ENCODE data around the gene ZBTB20. TPM values are rescaled to one million over a fixed set of nuclear protein-coding genes. Genes with fewer than 3 reads are reported as not detected.

The ZBTB20 gene
- total RNA-seq, 1 experiment from 2014 or later = 11.0 TPM

DNA sequence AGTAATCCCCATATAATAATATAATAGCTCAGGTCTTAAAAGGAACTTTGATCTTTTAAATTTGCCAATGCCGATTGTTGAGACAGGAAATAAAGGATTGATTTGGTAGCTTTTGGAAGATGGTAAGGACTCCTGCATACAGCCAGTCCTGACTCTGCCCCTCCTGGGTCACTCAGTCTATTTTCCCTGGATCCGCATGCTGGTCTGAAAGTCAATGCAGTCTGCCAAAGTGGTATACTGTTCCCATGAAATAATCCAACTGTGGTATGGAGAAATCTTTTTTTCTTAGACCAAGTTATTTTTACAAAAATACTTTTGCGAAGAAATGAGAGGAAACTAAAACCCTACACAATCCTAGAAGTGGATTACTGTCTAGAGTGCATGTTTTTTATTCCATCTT, 662.2 kb downstream of the ZBTB20 start:
- no peak for DNase-seq (ENCODE audit: low spot score)

DNA sequence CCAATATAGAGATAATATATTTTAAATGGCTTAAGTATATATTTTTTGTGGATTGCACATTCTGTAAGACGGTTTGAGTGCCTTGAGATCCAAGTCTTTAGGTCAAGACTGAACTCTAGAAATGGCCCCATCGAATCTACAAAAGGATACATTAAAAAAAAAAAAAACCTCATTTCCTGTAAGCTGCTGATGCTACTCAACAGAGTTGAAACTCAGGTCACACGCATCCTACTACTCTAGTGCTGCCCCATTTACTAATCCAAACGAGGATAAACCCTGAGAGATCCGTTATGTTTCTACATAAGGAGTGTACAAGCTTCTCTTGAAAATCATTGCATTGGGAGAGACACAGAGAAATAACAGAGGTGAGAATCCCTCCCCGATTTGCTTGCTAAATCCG, 666.0 kb downstream of the ZBTB20 start:
- DNase-seq (ENCODE audit: low spot score) = no peak

DNA sequence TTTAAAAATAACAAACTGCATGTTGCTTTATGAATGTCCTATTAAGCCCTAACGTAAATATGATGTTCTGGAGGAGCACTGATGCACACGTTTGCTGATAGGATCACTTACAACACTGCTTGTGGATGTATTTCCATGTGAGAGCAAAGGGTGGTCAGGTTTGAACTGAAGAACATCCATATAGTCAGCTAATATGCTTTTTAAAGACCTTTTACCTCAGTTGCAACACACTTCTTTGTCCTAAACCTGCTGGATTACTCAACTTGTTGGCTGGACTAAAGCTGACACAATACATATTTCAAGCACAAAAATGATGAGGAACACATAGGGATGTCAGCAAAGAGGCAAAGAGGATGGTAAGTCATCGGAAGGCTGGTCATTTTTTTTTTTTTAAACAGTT, 666.6 kb downstream of the ZBTB20 start:
- no peak for DNase-seq (ENCODE audit: low spot score)

DNA sequence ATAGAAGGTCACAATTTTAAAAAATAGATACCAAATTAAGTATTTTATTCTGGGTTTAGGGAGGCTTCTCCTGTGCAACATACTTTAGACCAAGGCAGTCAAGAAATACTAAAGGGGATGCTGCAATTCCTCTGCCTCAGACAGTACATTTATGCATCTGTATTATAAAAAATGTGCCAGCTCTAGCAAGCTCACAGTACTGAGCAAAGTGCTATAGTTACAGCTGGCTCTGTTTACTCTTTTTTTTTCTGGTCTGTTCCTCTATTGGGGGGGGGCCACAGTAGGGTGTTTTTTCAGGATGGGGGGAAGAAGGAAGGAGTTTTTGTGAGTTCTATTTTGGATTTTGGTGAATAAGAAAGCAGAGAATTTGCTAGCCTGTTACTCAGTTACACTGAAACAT, 668.3 kb downstream of the ZBTB20 start:
- no peak for DNase-seq (ENCODE audit: low spot score)

DNA sequence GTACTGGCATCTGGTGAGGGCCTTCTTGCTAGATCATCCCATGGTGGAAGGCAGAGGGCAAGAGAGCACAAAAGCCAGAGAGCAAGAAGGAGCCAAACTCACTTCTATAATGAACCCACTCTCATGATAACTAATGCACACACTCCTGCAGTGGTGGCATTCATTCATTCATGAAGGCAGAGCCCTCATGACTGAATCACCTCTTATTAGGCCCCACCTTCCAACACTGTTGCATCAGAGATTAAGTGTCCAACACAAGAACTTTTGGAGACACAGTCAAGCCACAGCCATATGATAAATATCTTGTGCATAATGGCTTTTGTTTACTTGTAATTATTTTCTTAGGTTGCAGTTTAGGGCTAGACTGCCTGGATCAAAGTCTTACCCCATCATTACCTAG, 670.6 kb downstream of the ZBTB20 start:
- DNase-seq (ENCODE audit: low spot score) = no peak

DNA sequence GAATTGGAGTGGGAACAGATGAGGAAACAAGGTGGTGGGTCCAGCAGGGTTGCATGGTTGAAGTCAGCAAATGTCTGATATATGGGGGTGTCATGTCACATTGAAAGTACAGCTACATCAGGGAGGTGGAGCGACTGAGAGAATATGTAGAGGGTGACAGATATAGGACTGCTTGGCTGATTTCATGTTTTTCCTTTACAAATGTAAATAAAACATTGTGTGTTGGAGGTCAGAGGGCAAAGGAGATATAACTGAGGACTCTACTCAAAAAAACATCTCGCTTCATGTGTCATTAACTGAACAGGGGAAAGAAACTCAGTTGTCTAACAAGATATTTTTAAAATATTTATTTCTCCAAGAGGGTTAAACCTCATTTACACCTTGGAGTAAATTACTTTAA, 675.6 kb downstream of the ZBTB20 start:
- no peak for DNase-seq (ENCODE audit: low spot score)

DNA sequence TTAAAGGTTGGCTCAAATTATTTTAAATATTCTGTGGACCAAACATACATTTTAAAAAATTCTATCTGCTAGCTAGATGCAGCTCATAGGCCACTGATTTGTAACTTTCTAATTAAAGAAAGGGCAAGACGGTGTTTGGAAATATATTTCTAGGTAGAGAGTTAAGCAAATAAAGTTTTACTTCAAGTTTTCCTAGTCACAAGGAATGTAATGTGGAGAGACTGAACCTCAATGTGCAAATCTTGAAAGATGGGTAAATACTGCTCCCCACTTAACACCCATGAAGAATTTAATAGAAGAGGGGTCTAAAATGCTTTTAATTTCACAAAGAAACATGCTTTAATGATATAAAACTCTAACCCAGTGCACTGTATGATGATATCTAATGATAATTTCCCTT, 678.0 kb downstream of the ZBTB20 start:
- DNase-seq (ENCODE audit: low spot score) = no peak

DNA sequence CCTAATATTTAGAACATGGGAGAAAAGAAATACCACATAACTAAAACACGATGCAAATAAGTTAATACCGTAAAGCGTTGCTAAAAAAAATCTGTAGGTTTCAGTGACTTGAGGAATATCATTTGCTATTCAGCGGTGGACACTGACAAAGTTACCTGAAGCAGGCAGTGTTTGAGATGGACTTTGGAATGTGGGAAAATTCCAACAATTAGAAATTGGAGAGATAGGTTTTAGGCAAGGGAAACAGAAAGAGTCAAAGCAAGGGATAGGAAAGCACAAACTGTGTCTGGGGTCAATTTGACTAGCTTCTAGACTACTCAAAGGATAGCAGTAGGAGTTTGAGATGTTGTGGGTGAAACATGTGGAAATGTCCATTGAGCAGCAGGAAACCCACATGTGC, 680.3 kb downstream of the ZBTB20 start:
- DNase-seq (ENCODE audit: low spot score) = no peak

DNA sequence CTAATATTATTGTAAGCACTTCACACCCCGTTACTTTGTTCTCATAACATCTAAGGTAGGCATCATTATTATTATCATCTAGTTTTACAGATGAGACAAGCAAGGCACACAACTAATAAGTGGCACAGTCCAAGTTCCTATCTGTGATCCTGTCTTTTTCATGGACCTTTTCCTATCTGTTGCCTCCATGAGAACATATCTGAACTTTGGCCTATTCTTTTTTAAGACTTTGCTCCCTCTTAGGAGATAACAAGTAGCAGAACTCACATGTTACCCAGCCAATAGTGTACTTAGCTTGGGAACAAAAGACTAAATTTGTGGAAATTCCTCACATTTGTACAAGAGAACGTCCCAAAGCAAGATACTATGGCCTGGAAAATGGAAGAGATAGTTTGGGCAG, 680.8 kb downstream of the ZBTB20 start:
- DNase-seq (ENCODE audit: low spot score) = no peak

DNA sequence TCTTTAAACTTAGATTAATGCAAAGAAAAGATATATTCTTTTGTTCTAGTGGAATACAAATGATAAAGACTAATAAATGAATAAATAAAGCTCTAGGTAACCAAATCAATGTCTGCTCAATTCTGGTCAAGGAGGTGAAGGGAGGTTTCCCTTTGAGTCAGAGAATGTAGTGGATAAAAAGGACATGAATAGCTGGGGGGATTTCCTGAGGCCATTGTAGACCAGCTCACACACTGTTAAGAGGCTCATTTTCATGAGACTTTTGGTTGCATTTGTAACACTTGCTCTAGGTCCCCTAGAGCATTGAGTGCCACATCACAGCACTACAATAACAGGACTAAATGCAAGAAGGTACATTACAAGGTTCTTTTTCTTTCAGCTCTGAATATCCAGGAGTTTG, 682.5 kb downstream of the ZBTB20 start:
- no peak for DNase-seq (ENCODE audit: low spot score)

DNA sequence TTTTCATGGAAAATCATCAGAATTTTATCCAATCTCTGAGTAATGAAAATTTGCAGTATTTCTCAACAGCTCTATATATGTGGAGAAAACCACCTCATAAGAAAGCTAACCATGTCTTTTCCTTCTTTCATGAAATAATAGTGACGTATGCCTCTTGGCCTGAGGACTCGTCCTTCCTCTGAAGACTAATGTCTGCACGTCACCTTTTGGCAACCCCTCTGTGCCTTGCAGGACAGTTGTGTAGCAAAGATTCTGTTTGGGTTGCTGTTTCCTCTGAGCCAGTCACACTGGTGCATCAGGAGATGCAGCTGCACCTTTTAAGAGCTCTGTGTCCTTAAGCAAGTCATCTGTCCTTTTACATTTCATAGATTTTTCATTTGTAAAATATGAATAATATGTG, 684.3 kb downstream of the ZBTB20 start:
- DNase-seq (ENCODE audit: low spot score) = no peak

DNA sequence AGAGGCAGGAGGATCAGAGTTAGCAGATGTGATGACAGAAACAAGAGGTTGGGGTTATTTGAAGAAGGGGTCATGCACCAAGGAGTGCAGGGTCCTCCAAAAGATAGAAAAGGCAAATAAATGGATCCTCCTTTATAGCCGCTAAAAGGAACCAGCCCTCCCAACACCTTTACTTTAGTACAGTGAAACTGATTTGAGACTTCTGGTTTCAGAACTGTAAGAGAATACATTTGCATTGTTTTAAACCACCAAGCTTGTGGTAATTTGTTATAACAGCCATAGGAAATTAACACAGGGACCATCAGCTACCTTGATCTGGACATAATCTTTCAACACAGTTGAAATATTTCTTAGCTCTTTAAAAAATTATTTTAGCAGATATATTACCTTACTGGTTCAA, 686.6 kb downstream of the ZBTB20 start:
- no peak for DNase-seq (ENCODE audit: low spot score)

DNA sequence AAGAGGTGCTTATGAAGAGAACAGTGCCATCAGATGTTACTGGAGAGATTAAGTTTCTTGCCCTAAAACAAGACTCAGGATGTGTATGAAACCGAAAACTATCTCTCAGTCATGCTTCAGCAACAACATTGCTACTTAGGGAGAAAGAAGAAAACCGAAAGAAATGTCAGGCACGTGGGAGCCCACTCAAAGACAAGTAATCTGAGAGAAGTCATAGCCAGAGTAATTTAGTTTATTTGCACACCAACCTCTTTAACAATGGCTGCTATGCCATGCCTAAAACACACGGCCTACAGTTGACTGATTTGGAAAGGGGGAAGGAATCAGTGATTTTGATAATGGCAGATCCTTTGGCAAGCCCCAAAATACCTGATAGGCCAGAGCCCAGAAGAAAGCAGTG, 690.3 kb downstream of the ZBTB20 start:
- no peak for DNase-seq (ENCODE audit: low spot score)

DNA sequence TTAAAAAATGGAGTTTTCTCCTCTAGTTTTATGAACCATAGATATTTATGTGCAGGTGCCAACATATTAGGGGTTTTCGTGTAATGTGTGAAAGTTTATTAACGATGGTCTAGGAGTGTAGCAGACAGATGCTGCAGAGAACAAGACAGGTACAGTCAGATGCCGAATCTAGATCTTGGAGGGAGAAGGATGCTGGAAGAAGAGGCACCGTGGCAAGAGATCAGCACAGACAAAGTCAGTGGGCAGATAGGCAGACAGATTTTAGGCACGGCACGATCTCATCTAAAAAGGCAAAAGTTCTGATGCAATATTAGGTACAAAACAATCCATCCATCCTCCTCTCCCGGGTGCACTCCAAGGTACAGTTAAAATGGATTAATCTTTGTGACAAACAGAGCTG, 691.7 kb downstream of the ZBTB20 start:
- DNase-seq (ENCODE audit: low spot score) = no peak

DNA sequence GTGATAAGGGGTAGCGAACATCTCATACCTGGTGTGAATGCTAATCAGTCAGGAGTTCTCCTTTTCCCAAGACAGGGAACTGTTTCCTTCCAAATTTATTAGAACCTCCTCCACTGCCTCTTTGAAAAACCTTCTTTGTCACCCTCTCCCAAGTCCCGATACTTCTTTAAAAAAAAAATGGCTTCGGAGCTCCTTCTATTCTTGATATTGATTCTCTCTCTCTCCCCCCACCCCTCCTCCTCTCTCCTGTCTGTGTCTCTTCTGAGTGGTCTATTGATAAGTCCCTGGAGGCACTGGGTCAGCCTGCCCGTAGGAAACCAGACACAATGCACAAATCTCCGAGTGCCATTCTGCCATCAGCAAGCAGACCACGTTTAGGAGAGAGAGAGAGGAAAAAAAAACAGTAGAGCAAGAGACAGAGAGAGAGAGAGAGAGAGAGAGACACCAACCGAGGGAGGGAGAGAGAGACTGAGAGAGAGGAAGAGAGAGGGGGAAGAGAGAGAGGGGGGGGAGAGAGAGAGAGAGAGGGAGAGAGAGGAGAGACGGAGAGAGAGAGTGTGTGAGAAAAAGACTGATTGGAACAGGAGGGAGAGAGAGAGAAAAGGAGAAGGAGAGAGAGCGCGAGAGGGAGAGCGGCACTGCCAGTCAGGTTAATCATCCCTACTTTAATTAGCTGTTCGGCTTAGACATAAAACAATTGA, 692.4 kb downstream of the ZBTB20 start:
- no peak for DNase-seq (ENCODE audit: low spot score)

DNA sequence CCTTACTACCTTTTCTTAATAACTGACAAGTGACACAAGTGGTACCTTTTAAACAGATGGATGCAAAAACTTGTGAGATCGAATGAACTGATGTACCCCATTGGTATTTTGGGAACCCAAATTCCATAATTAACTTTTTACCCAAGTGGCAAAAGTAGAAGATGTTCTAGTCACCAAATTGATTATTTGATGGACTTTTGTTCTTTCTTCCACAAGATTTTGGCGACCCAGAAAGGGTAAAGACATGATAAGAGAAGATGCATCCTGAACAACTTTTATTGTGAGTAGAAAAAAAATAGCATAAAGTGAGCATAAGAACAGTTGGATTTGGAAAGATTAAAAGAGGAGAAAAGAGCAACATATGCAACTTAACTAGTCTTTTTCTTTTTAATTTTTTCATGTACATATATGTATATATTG, 693.7 kb downstream of the ZBTB20 start:
- DNase-seq (ENCODE audit: low spot score) = no peak

DNA sequence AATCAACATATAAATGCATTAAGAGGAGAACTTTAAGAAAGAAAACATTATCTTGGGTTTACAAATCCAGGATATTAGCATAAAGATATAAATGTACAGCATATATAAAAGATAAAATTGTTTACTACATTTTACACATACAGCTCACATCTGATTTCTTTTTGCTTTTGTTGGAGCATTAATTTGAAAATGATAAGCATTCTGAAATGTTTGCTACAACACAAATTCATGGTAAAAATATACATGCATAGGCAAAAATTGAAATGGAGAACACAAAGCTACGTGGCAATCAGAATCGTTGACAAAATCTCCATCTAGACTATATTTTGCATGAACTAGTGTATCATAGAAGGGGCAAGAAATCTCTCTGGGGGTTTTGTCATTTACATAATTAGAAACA, 694.2 kb downstream of the ZBTB20 start:
- no peak for DNase-seq (ENCODE audit: low spot score)

DNA sequence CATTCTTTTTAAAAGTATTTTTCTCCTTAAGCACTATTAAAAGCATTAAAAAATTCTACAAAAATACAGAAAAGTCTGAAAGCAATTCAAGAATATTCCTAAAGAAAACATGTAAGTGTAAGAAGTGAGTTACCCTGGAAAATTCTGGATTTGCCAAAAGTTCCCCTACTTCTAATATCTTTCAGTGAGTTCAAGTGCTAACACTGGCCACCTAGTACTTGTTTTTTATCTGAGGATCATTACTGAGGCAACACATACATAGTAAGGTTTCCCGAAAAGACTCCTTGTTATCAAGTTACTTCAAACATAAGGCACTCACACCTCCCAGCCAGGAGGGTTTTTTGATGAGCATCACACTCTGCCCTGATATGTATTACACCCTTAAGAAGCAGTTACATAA, 694.8 kb downstream of the ZBTB20 start:
- DNase-seq (ENCODE audit: low spot score) = no peak

DNA sequence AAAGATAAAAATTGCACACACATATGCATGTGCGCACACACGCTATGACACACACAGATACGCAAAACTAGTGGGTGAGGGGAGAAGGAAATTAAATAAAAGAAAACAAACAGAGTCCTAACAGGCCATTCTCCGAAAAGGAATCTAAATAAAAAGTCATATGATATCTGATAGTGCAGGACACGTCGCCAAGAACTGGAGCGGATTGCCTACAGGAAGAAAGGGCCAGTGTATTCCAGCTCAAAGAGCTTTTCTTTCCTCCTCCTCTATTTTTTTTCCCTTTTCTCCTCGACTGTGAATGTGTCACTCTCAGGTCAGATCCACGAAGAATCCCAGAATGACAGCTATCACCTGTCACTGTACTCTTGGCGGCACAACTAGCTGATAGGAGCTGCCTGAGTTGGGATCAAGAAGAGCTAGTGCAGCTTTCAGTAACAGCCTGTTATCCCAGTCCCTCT, 695.5 kb downstream of the ZBTB20 start:
- no peak for DNase-seq (ENCODE audit: low spot score)

DNA sequence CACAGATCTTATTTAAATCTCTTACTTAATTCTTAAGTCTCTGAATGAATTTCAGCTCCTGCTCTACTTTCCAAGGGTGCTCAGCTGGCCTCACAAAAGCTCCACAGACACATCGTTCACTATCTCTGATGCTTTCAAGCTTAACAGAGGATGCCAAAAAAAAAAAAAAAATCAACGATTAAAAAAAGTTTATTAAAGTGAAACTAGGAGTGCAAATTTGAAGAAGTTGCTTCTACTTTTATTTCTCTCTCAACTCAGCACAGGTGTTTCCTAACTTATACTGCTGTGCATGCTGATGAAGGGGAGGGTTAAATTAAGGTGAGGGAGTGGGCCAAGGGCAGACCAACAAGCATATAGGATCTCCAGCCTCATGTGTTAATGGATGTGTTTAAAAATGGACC, 696.0 kb downstream of the ZBTB20 start:
- no peak for DNase-seq (ENCODE audit: low spot score)

DNA sequence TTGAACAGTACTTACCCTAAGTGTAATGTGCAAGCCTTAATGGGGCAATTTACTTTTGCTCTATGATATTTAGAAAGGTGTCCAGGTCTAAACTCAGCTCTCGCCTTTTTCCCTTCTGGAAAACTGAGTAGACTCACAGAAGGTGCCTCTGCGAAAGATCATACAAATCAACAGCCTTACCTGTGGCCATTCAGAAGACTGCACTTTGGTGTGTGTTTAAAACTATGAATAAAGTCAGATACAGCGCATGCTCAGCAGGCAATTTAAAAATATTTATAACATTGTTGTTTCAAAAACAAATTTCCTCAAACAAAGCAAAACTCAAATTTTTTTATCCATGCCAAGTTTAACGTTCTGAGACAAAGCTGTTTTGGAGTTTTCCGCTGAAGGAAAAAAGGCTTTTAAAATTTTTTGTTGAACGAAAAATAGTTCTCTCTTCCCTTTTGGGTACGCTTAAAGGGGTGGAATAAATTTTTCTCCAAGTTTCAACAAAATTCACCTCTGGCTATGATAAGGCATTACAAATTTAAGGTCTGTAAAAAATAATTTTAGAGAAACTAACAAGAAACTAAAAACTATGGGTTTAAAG, 697.0 kb downstream of the ZBTB20 start:
- no peak for DNase-seq (ENCODE audit: low spot score)

DNA sequence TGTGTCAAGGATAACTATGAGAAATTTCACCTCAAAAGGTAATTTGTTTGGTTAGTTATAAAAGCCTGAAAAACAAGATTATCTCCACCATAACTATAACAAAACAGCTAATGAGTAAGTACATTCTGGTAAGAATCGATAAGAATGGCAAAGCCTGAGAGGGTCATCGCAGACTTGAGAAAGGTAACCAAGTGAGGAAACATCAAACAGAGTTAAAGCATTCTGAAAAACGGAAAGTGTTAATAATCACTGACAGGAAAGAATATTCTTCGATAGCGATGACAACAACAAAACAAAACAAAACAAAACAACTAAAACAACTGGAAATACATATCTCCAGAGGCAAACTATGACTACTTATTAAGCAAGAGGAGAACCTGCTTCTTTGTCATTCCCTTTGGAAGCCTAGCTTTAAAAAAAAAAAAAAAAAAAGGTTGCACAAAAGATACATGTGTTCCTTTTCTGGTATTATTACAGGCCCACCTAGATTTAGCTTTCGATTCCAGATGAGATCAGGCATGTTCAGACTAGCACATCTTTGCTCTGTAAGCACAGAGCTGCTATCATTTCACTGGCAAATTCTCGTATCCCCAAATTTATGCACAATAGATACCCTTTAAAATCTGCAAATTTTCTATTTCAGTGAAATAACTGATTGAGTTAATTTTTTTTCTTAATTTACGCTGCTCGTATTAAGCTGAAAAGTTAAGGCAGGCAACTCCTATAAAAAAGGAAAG, 697.6 kb downstream of the ZBTB20 start:
- no peak for DNase-seq (ENCODE audit: low spot score)

DNA sequence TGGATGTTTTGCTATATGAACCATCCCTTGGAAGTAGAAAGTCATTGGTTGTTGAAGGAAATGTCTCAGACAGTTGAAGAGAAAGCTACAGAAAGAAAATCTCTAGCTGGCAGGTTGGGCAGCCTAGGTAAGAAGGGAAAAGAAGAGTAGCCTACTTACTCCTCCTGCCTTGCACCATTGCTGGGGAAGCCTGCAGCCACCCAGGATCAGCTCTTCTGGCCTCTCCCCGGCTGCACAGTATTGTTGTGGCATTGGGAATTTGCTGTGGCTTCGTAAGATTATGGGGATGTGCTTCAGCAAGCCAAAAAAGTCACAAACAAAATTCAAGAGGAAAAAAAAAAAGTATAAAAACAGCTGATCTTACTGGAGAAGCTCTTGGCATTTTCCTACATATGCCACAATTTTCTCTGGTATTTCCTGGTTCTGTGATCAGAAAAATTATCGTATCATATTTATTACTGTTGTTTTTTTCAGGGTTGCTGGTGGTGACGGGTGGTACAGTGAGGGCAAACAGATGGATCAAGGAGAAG, 699.1 kb downstream of the ZBTB20 start:
- no peak for DNase-seq (ENCODE audit: low spot score)
